Thyroid gland (tissue), 4 donors: ENCODE data around the gene FCGR3A.
"Not testable (repeated sequence)": the region's sequence is repeated elsewhere in the genome, so short reads cannot be mapped to it uniquely, and the experiment has no call there.

Experiments used
- POLR2A ChIP-seq, 2 donors: fragments of 450-650 bp; IDR thresholded peaks; one replicate each; pipeline ENCODE4 v1.6.1; 2017; ENCODE audit warnings: antibody characterized with exemption in 2 of 2, mild to moderate bottlenecking in 2 of 2, moderate library complexity in 1 of 2
- TF ChIP-seq, protein P1 (sequence below), 6 experiments: fragments of 200-600 bp in 3 of 6; fragments of 450-650 bp in 3 of 6; sonication (generic) in 3 of 6; IDR thresholded peaks; one replicate each; pipeline ENCODE4 v1.5.1; 2016 to 2019; ENCODE audit warnings: antibody characterized with exemption in 6 of 6, mild to moderate bottlenecking in 2 of 6, inconsistent platforms in 1 of 6, moderate library complexity in 1 of 6

GRCh38 chr1:161592586-161592985 lies 43.0 kb upstream of the FCGR3A start:
- TF ChIP-seq, protein P1, sequence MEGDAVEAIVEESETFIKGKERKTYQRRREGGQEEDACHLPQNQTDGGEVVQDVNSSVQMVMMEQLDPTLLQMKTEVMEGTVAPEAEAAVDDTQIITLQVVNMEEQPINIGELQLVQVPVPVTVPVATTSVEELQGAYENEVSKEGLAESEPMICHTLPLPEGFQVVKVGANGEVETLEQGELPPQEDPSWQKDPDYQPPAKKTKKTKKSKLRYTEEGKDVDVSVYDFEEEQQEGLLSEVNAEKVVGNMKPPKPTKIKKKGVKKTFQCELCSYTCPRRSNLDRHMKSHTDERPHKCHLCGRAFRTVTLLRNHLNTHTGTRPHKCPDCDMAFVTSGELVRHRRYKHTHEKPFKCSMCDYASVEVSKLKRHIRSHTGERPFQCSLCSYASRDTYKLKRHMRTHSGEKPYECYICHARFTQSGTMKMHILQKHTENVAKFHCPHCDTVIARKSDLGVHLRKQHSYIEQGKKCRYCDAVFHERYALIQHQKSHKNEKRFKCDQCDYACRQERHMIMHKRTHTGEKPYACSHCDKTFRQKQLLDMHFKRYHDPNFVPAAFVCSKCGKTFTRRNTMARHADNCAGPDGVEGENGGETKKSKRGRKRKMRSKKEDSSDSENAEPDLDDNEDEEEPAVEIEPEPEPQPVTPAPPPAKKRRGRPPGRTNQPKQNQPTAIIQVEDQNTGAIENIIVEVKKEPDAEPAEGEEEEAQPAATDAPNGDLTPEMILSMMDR (IDR thresholded peaks at IDR 0.05), result not testable (repeated sequence)
- TF ChIP-seq POLR2A (IDR thresholded peaks at IDR 0.05), result not testable (repeated sequence)
